Right lobe of liver (tissue), 4 donors: ENCODE measurements around the gene USP12.

Experiments
- POLR2A ChIP-seq: fragments of 450-650 bp; IDR thresholded peaks from one replicate; pipeline ENCODE4 v1.6.1; 2017; ENCODE audit warnings: antibody characterized with exemption, mild to moderate bottlenecking
- TF ChIP-seq, protein P1 (sequence below), 4 donors: fragments of 200-600 bp in 3 of 4; fragments of 450-650 bp in 1 of 4; IDR thresholded peaks; one replicate each; pipeline versions ENCODE4 v1.5.1 to v1.8.0; 2016 to 2022; ENCODE audit warnings: antibody characterized with exemption in 4 of 4, mild to moderate bottlenecking in 2 of 4
- donor health status: DM: no; HTN: no; CAD: no.
- donor health status: DM: no; HTN: no; CAD: no.
- donor health status: DM: no; HTN: yes; CAD: no.

DNA sequence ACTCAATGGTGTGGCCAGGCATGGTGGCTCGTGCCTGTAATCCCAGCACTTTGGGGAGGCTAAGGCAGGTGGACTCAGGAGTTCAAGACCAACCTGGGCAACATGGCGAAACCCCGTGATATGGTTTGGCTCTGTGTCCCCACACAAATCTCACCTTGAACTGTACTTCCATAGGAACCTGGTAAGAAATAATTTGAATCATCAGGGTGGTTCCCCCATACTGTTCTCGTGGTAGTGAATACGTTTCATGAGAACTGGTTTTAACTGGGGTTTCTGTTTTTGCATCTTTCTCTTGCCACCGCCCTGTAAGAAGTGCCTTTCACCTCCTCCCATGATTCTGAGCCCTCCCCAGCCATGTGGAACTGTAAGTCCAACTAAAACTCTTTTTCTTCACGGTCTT, 49.6 kb downstream of the USP12 start:
- no peak for TF ChIP-seq POLR2A
- TF ChIP-seq, protein P1, sequence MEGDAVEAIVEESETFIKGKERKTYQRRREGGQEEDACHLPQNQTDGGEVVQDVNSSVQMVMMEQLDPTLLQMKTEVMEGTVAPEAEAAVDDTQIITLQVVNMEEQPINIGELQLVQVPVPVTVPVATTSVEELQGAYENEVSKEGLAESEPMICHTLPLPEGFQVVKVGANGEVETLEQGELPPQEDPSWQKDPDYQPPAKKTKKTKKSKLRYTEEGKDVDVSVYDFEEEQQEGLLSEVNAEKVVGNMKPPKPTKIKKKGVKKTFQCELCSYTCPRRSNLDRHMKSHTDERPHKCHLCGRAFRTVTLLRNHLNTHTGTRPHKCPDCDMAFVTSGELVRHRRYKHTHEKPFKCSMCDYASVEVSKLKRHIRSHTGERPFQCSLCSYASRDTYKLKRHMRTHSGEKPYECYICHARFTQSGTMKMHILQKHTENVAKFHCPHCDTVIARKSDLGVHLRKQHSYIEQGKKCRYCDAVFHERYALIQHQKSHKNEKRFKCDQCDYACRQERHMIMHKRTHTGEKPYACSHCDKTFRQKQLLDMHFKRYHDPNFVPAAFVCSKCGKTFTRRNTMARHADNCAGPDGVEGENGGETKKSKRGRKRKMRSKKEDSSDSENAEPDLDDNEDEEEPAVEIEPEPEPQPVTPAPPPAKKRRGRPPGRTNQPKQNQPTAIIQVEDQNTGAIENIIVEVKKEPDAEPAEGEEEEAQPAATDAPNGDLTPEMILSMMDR (IDR thresholded peaks at IDR 0.05) = no peak
